Measurements from ENCODE around the gene CCDC149. TPM values are rescaled to one million over a fixed set of nuclear protein-coding genes. Genes with fewer than 3 reads are reported as not detected.

The CCDC149 gene
- total and polyA plus RNA-seq, 2 of the 8 experiments (the other 6 are each of a cell fraction or from before 2014, with no cell fraction given), result 2.2 to 5.6 TPM

GRCh38 chr4:24796620-24797019 is 116.2 kb downstream of the CCDC149 start:
- no peak overlapping the region for H3K27ac ChIP-seq (ENCODE audit: low read depth, low read length)
- no peak overlapping the region for H2BK5ac ChIP-seq (ENCODE audit: low read depth, low read length)
- H3K9me3 ChIP-seq (ENCODE audit: insufficient read depth in 2 of 2, low read depth in 1 of 2, low read length in 1 of 2), result peaks cover 0 to 6% of the 10 kb centered on the region in 2 experiments; a peak in 1 of 4 replicates
- H4K8ac ChIP-seq (ENCODE audit: extremely low read depth, insufficient read depth, low read length), result no peak overlapping the region
- H3K4me2 ChIP-seq (ENCODE audit: insufficient read depth in 1 of 2, low read depth in 2 of 2, low read length in 2 of 2), result no peak overlapping the region; a peak in 1 of 4 replicates
- no peak overlapping the region for H2AFZ ChIP-seq (ENCODE audit: low read length)
- H3K36me3 ChIP-seq (ENCODE audit: control insufficient read depth in 2 of 4, insufficient read depth in 4 of 4, low read length in 3 of 4), result peaks cover 0 to 6% (median 0%) of the 10 kb centered on the region in 4 experiments; a peak in 1 of 8 replicates
- ChIA-PET POLR2A (ENCODE audit: partially characterized antibody) (interaction anchor here (1.3 kb wide), 1 partner anchor 225 kb away, joined by 3 read pairs; no protein-coding TSS in a partner anchor), CTCF (ENCODE audit: partially characterized antibody) (interaction anchor here (0.7 to 4.5 kb wide), 6 partner anchors 9 to 184 kb away, joined by 3 to 29 read pairs (median 3); no protein-coding TSS in a partner anchor)
- no peaks in the 10 kb centered on the region for H3K79me1 ChIP-seq (ENCODE audit: low read depth, low read length)
- H4K20me1 ChIP-seq (replicated peaks in 1 of 2; ENCODE audit: control insufficient read depth in 1 of 2, insufficient read depth in 2 of 2, low read length in 2 of 2), result no peaks in the 10 kb centered on the region
- H3K4me3 ChIP-seq (ENCODE audit: extremely low read depth in 1 of 4, insufficient read depth in 2 of 4, low read depth in 3 of 4, low read length in 4 of 4), result no peak overlapping the region
- H3K14ac ChIP-seq (ENCODE audit: insufficient read length), result no peak overlapping the region
- H3K79me2 ChIP-seq (ENCODE audit: control insufficient read depth in 1 of 2, insufficient read depth in 2 of 2, low read length in 2 of 2), result no peaks in the 10 kb centered on the region
- H4K91ac ChIP-seq (replicated peaks; ENCODE audit: insufficient read length, low read length), result no peak overlapping the region
- peaks cover 14% of the 10 kb centered on the region; the same call in 1 of the 2 replicates for H3K23me2 ChIP-seq (ENCODE audit: low read depth, low read length)
- H3K56ac ChIP-seq (replicated peaks; ENCODE audit: insufficient read length, low read depth, low read length), result no peak overlapping the region
- H2BK12ac ChIP-seq (ENCODE audit: low read depth, low read length), result no peak overlapping the region
- no peak overlapping the region for H2BK120ac ChIP-seq (replicated peaks; ENCODE audit: low read depth, low read length)
- no peak for FAIRE-seq
- H3K18ac ChIP-seq (ENCODE audit: extremely low read depth, low read length), result no peak overlapping the region
- no peak overlapping the region for H3K9ac ChIP-seq (replicated peaks in 1 of 4; ENCODE audit: extremely low read depth in 1 of 4, low read depth in 3 of 4, low read length in 3 of 4)
- H2AK5ac ChIP-seq (ENCODE audit: low read depth, low read length), result no peak overlapping the region; the same call in 1 of the 2 replicates
- H3K4me1 ChIP-seq (replicated peaks in 1 of 4; ENCODE audit: control insufficient read depth in 3 of 4, insufficient read depth in 4 of 4, low read length in 3 of 4), result peaks cover 1 to 22% (median 18%) of the 10 kb centered on the region in 4 experiments
- DNase-seq (ENCODE audit: low read depth in 1 of 2, low spot score in 2 of 2), result no peak
- H3K4ac ChIP-seq (replicated peaks; ENCODE audit: insufficient read length, low read depth, low read length), result no peak overlapping the region
- H2BK15ac ChIP-seq (ENCODE audit: low read length), result no peak overlapping the region
- H3K27me3 ChIP-seq (replicated peaks in 1 of 4; ENCODE audit: control insufficient read depth in 3 of 4, extremely low read depth in 1 of 4, insufficient read depth in 3 of 4, low read length in 3 of 4), result peaks cover 13 to 43% (median 32%) of the 10 kb centered on the region in 4 experiments
- no peak overlapping the region for H2BK20ac ChIP-seq (ENCODE audit: low read length)
- H4K5ac ChIP-seq (ENCODE audit: insufficient read length, low read depth, low read length), result no peak overlapping the region
- H3K23ac ChIP-seq (ENCODE audit: insufficient read length), result no peak overlapping the region
- TF ChIP-seq TEAD4 (IDR thresholded peaks at IDR 0.05; ENCODE audit: low read depth, low read length) (no peak), HDAC6 (IDR thresholded peaks at IDR 0.05; ENCODE audit: low read depth, low read length) (no peak), MAFK (IDR thresholded peaks at IDR 0.05; ENCODE audit: low read depth, low read length) (no peak), SIX5 (IDR thresholded peaks at IDR 0.05; ENCODE audit: low read depth, low read length) (no peak)
